GM12865 (cell line): Measurements from ENCODE around the gene SUCLA2.

ENCODE experiments used
- DNase-seq: peaks from one replicate; pipeline ENCODE4 v3.0.0; 2010; ENCODE audit warnings: low read depth
- H3K4me3 ChIP-seq: 2 replicates; pipeline ENCODE4 v1.5.1; 2011; ENCODE audit warnings: mild to moderate bottlenecking, low read depth, low read length, control low read depth
- CTCF ChIP-seq: IDR thresholded peaks from 2 replicates; pipeline ENCODE4 v1.5.1; 2011; ENCODE audit warnings: low read length, control low read depth, low read depth, inconsistent platforms; ENCODE audit not compliant: insufficient read depth; ENCODE audit errors: missing control alignments

The SUCLA2 gene

DNA sequence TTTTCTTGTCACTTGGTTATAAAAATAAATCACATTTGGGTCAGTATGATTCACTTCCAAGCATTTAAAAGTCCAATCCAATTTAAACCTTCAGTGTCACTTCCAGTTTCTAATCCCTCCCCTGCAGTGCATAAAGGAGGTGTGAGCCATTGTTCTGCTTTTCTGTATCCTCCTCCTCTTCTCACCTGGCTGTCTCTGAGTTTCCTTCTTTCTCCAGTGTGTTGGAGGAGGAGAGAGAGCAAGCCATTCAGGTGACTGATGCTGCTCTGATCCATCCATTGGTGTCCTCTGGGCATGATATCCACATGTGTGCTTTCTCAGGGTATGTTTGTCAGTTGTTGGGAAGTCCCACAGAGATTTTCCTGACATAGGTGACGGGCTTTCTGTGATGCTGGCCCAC lies 37.7 kb upstream of the SUCLA2 start:
- peak; percentile 24 for DNase-seq
- peak overlapping the region; percentile 85 for H3K4me3 ChIP-seq
- TF ChIP-seq CTCF, result no peak

- peak; percentile 99 for DNase-seq
- H3K4me3 ChIP-seq, result peak within 1 kb of the TSS; percentile 85
- peak; percentile 100 for TF ChIP-seq CTCF
Measured at GRCh38 chr13:48037346-48038173, 36.5 kb upstream of the SUCLA2 start, which contains the start of gene NUDT15. TSS of gene NUDT15 (plus strand) at chr13:48037726. CDS start at chr13:48037747, 21 bp downstream.

DNA sequence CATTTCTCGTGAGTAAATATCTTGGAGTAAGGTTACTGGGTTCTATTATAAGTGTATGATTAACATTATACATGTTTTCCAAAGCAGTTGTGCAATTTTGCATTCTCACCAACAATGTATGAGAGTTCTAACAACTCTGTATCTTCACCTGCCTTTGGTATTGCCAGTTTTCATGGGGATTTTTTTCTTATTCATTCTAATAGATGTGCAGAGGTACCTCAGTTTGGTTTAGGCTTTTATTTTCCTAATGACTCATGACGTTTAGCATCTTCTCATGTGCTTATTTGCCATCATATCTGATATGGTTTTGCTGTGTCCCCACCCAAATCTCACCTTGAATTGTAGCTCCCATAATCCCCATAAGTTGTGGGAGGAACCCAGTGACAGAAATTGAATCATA lies 28.8 kb upstream of the SUCLA2 start:
- no peak overlapping the region for H3K4me3 ChIP-seq
- no peak for DNase-seq
- TF ChIP-seq CTCF, result no peak

DNA sequence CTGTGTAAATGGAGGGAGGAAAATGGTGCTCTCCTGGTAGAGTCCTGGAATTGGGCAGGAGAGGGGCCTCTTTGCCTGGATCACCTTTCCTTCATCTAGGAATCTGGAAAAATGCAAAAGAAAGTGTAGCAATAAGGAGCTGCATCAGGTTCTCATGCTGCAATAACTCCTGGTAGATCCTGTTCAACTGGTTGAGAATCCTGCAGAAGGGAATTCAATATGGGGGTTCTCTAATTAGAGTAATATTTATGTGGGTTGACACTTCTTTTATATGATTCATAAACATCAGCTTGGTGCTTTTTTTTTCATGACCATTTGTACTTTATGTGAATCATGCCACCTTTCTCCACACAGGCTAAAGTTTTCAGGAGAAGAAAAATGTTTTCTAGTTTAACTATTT lies 27.0 kb upstream of the SUCLA2 start:
- no peak for TF ChIP-seq CTCF
- DNase-seq, result no peak
- no peak overlapping the region for H3K4me3 ChIP-seq

- DNase-seq, result no peak
- TF ChIP-seq CTCF, result no peak
- no peak overlapping the region for H3K4me3 ChIP-seq
Measured at GRCh38 chr13:48019796-48020195, 18.7 kb upstream of the SUCLA2 start.

DNA sequence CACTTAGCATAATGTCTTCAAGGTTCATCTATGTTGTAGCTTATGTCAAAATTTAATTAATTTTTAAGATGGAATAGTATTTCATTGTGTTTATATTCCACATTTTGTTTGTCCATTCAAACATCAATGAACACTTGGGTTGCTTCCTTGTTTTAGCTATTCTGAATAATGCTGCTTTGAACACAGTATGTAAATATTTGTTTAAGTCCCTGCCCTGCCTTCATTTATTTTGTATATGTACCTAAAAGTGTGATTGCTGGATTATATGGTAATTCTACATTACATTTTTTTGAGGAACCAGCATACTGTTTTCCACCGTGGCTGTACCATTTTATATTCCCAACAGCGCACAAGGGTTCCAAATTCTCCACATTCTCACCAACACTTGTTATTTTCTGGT lies 17.6 kb upstream of the SUCLA2 start:
- DNase-seq, result no peak
- no peak for TF ChIP-seq CTCF
- H3K4me3 ChIP-seq, result no peak overlapping the region

DNA sequence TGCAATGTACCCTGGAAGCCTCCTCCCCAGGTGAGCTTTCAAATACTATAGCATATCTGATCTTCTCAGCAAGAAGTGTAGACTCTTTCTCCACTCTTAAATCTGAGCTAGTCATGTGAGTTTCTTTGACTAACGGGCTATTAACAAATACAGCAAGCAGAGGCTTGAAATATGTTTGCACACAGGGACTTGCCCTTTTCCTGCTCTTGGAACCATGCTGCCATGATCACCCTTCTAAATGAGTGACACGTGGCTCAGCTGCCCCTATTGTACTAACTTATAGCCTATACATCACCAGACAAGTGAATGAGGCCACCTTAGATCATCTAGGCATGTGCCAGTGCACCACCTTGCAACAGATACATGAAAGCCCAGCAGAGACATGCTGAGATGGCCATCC lies 13.3 kb upstream of the SUCLA2 start:
- no peak for DNase-seq
- TF ChIP-seq CTCF, result no peak
- H3K4me3 ChIP-seq, result no peak overlapping the region
